ENCODE results near the gene REEP5. TPM values are rescaled to one million over a fixed set of nuclear protein-coding genes. Genes with fewer than 3 reads are reported as not detected.

The REEP5 gene
- total RNA-seq, 4 donors from 2014 or later, result 25.5 to 60.8 (median 36.1) TPM

- Histone ChIP-seq H3K36me3 (peaks cover 0 to 49% (median 0%) of the 10 kb centered on the region in 3 donors), H3K27ac (no peak overlapping the region), H3K4me1 (peaks cover 11 to 71% (median 35%) of the 10 kb centered on the region in 3 donors), H3K4me3 (no peak overlapping the region), H3K27me3 (no peaks in the 10 kb centered on the region), H3K9me3 (no peaks in the 10 kb centered on the region)
- WGBS, 2 donors, result 86 to 88% methylated on average over 6 of the region's 6 CpGs
- DNase-seq, result no peak
- intact Hi-C loops (cut with DNase I), result loop anchor here (10.0 kb wide), 1 partner anchor 365 kb away; no protein-coding TSS in a partner anchor
- no peak for TF ChIP-seq CTCF (IDR thresholded peaks at IDR 0.05)
Measured at GRCh38 chr5:112919972-112920371, 2.1 kb downstream of the REEP5 start.

- Histone ChIP-seq H3K4me3 (no peak overlapping the region), H3K27ac (no peak overlapping the region), H3K27me3 (no peaks in the 10 kb centered on the region), H3K9me3 (no peaks in the 10 kb centered on the region), H3K4me1 (peaks cover 11 to 82% (median 35%) of the 10 kb centered on the region in 3 donors), H3K36me3 (peaks cover 0 to 60% (median 3%) of the 10 kb centered on the region in 3 donors)
- no peak for DNase-seq
- 17 to 50% methylated on average over 1 of the region's 1 CpG for WGBS, 2 donors
- TF ChIP-seq CTCF (IDR thresholded peaks at IDR 0.05), result no peak
- TF ChIP-seq POLR2A (IDR thresholded peaks at IDR 0.05), result no peak
- intact Hi-C loops (cut with DNase I), result no loop called here
Measured at GRCh38 chr5:112918679-112919078, 3.3 kb downstream of the REEP5 start.

- Histone ChIP-seq H3K9me3 (no peaks in the 10 kb centered on the region), H3K36me3 (peaks cover 0 to 62% (median 3%) of the 10 kb centered on the region in 3 donors), H3K4me3 (no peak overlapping the region), H3K4me1 (peaks cover 11 to 79% (median 34%) of the 10 kb centered on the region in 3 donors), H3K27me3 (no peaks in the 10 kb centered on the region), H3K27ac (no peak overlapping the region)
- no peak for DNase-seq
- 44 to 64% methylated on average over 3 of the region's 3 CpGs for WGBS, 2 donors
- no peak for TF ChIP-seq CTCF (IDR thresholded peaks at IDR 0.05)
- no peak for TF ChIP-seq POLR2A (IDR thresholded peaks at IDR 0.05)
- intact Hi-C loops (cut with DNase I), result no loop called here
Measured at GRCh38 chr5:112918136-112918535, 3.9 kb downstream of the REEP5 start.

- H3K4me1 ChIP-seq, result peaks cover 11 to 76% (median 31%) of the 10 kb centered on the region in 3 donors
- no peak overlapping the region for H3K27ac ChIP-seq
- no peak for DNase-seq
- no peaks in the 10 kb centered on the region for H3K9me3 ChIP-seq
- H3K36me3 ChIP-seq, result peaks cover 0 to 62% (median 3%) of the 10 kb centered on the region in 3 donors
- no peak overlapping the region for H3K4me3 ChIP-seq
- TF ChIP-seq CTCF (IDR thresholded peaks at IDR 0.05) (peak in 1 of 6 experiments; percentile 14), POLR2A (IDR thresholded peaks at IDR 0.05) (no peak)
- intact Hi-C loops (cut with DNase I), result no loop called here
- H3K27me3 ChIP-seq, result no peaks in the 10 kb centered on the region
- 80 to 91% methylated on average over 2 of the region's 2 CpGs for WGBS, 2 donors
Measured at GRCh38 chr5:112917453-112917995, 4.5 kb downstream of the REEP5 start.

- intact Hi-C loops (cut with DNase I), result no loop called here
- H3K27me3 ChIP-seq, result no peaks in the 10 kb centered on the region
- TF ChIP-seq CTCF (IDR thresholded peaks at IDR 0.05) (no peak), POLR2A (IDR thresholded peaks at IDR 0.05) (no peak)
- peaks cover 11 to 77% (median 30%) of the 10 kb centered on the region in 3 donors for H3K4me1 ChIP-seq
- H3K36me3 ChIP-seq, result peaks cover 0 to 67% (median 3%) of the 10 kb centered on the region in 3 donors
- DNase-seq, result no peak
- WGBS, 2 donors, result 39 to 50% methylated on average over 1 of the region's 1 CpG
- no peak overlapping the region for H3K27ac ChIP-seq
- H3K4me3 ChIP-seq, result no peak overlapping the region
- no peaks in the 10 kb centered on the region for H3K9me3 ChIP-seq
Measured at GRCh38 chr5:112915831-112916230, 6.2 kb downstream of the REEP5 start.

Data from esophagus squamous epithelium (tissue), 5 donors.